ENCODE results near the gene SLC25A26.

Gene SLC25A26

DNA sequence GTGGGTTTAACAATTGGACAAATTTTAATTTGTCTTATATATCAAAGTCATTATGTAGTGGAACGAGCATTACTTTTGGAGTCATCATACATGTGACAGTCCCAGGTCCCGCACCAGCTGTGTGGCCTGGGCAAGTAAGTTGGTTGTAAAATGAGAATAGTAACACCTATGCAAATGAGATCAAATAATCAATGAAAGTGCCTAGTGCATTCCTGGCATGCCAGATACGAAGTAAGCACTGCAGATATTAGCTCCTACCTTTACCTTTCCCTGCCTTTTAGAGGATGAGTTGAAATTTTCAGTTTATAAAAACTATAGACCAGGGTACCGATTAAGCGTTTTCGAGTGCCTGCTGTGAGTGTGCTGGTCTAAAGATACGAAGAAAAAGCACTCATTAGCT, 145.9 kb downstream of the SLC25A26 start:
- Mint-ChIP-seq H3K27ac (no peak overlapping the region), H3K4me3 (no peak overlapping the region), H3K4me1 (ENCODE audit: low read depth) (no peaks in the 10 kb centered on the region), H3K36me3 (ENCODE audit: low read depth) (peaks cover 8% of the 10 kb centered on the region), H3K27me3 (no peaks in the 10 kb centered on the region), H3K9me3 (no peaks in the 10 kb centered on the region)
- intact Hi-C loops (cut with micrococcal nuclease) = no loop called here

DNA sequence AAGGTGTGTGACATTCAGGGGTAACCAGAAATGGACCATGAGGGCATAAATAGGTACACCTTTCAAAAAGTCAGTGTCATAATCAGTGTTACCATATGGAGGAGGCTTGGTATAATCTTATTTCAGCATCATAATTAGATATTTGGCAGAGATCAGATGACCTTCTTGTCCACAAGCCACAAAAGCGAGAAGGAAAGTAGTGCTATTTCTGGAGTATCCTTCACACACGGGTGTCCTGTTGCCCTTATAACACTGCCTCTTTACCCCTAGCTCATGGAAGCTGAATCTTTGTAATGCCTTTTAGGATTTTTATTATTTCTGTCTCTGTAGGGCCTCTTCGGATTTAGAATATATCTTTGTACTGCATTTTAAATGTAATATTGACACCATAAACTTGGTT, 147.2 kb downstream of the SLC25A26 start:
- H3K4me3 Mint-ChIP-seq = no peak overlapping the region
- no peaks in the 10 kb centered on the region for H3K4me1 Mint-ChIP-seq (ENCODE audit: low read depth)
- H3K36me3 Mint-ChIP-seq (ENCODE audit: low read depth) = peaks cover 8% of the 10 kb centered on the region
- H3K27ac Mint-ChIP-seq = no peak overlapping the region
- no peaks in the 10 kb centered on the region for H3K9me3 Mint-ChIP-seq
- intact Hi-C loops (cut with micrococcal nuclease) = no loop called here
- H3K27me3 Mint-ChIP-seq = no peaks in the 10 kb centered on the region

DNA sequence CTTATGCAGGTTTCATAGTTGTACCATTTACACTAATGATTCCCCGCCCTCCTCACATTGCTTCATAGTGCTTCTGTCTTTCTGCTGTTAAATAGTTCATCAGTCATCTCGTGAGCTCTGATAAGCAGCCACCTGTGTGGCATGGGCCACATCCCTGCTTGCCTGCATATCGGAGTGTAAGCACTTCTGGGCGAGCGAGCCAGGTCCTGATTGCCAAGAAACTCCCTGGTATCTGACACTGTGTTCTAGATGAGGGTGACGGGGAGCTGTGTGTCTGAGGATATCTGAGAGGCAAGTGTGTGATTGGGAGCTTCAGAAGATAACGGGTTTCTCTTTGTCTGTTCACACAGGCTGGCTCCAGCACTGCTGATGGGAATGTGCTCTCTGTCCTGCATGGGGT, 149.4 kb downstream of the SLC25A26 start:
- H3K4me3 Mint-ChIP-seq = no peak overlapping the region
- peaks cover 13% of the 10 kb centered on the region for H3K36me3 Mint-ChIP-seq (ENCODE audit: low read depth)
- intact Hi-C loops (cut with micrococcal nuclease) = no loop called here
- H3K27ac Mint-ChIP-seq = no peak overlapping the region
- H3K4me1 Mint-ChIP-seq (ENCODE audit: low read depth) = no peaks in the 10 kb centered on the region
- H3K9me3 Mint-ChIP-seq = no peaks in the 10 kb centered on the region
- no peaks in the 10 kb centered on the region for H3K27me3 Mint-ChIP-seq

DNA sequence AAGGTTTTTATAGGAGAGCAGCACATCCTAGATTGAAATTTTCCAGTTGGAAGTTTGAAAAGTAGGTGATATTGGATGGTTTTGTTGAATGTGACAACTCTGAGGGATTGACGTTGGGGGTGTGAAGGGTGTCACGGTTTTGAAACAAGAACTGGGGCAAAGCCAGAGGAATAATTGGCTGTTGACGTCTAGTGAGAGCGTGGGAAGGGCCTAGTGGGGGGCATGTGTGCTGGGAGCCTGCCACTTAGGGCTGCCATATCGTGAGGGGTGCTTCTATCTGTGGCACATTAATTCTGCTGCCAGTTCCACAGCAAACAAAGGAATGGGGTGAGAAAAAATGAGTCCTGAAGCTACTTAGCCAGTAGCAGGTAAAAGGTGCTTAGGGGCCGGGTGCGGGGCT, 150.6 kb downstream of the SLC25A26 start:
- Mint-ChIP-seq H3K27ac (no peak overlapping the region), H3K4me3 (no peak overlapping the region), H3K9me3 (no peaks in the 10 kb centered on the region), H3K4me1 (ENCODE audit: low read depth) (no peaks in the 10 kb centered on the region), H3K36me3 (ENCODE audit: low read depth) (peaks cover 22% of the 10 kb centered on the region), H3K27me3 (no peaks in the 10 kb centered on the region)
- intact Hi-C loops (cut with micrococcal nuclease) = no loop called here

DNA sequence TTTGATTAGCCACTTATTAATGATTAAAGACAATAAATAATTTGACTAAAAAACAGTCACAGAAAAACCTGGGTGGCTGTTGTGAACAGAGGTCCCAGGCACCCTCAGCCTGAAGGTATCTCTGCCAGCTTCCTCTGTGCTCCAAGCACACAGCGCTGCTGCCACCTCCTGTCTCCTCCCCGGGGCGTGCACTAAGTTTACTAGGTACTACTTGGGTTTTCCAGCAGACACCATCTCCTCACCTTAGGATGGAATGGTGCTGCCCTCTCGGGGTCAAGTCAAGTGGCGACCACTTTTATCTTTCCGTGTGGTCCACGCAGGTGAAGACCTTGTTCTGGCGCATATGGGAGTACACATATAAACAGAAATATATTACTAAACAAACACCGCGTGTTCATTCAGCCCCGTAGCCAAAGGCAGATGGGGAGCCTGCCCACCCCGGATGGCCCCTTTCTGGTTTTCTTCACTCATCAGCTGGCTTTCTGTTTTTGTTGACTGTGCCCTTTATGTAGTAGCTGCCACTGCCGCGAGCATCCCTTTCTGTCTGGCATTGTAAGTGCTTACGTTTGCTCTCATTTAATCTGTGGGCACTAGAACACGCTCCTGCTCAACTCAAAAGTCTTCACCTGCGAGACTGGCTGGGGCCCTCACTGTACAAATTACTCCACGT, 152.0 kb downstream of the SLC25A26 start:
- Mint-ChIP-seq H3K4me1 (ENCODE audit: low read depth) (no peaks in the 10 kb centered on the region), H3K36me3 (ENCODE audit: low read depth) (peaks cover 36% of the 10 kb centered on the region), H3K27me3 (no peaks in the 10 kb centered on the region), H3K9me3 (no peaks in the 10 kb centered on the region), H3K27ac (no peak overlapping the region), H3K4me3 (no peak overlapping the region)
- intact Hi-C loops (cut with micrococcal nuclease) = no loop called here

DNA sequence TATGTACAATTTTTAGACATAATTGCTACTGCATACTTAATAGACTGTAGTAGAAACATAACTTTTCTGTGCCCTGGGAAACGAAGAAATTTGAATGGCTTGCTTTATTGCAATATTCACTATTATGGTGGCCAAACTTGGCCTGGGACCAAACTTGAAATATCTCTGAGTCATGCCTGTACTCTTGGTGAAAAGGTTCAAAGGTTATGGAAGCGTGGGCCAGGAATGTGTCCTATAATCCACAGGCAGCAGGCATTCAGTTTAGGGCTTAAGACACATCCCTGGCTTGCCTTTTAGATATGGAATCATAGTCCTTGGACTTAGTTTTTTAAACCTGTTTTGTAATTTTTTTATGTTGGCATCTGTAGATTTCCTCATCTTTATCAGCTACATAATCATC, 155.8 kb downstream of the SLC25A26 start:
- H3K9me3 Mint-ChIP-seq = no peaks in the 10 kb centered on the region
- no peaks in the 10 kb centered on the region for H3K4me1 Mint-ChIP-seq (ENCODE audit: low read depth)
- no peak overlapping the region for H3K27ac Mint-ChIP-seq
- intact Hi-C loops (cut with micrococcal nuclease) = no loop called here
- H3K4me3 Mint-ChIP-seq = no peak overlapping the region
- H3K27me3 Mint-ChIP-seq = no peaks in the 10 kb centered on the region
- H3K36me3 Mint-ChIP-seq (ENCODE audit: low read depth) = peaks cover 65% of the 10 kb centered on the region

DNA sequence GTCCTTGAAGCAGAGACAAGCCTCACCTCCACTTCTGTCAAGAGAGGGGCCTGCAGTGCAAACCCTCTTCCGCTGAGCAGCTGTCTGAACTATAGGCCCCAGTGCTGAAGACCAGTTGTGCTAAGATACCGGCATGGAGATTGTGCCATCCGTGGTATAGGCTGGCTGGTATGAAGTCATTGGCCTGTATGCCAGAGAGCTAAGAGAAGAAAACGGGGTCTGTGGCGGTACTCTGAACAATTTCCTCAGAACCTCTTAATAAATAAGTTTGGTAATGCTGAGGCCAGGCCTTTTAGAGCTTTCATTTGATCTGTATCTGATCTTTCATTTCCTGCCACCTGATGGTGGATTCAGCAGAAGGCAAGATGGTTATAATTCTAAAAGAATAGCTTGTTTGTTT, 157.0 kb downstream of the SLC25A26 start:
- H3K27me3 Mint-ChIP-seq = no peaks in the 10 kb centered on the region
- no peaks in the 10 kb centered on the region for H3K9me3 Mint-ChIP-seq
- H3K36me3 Mint-ChIP-seq (ENCODE audit: low read depth) = peaks cover 78% of the 10 kb centered on the region
- no peak overlapping the region for H3K27ac Mint-ChIP-seq
- intact Hi-C loops (cut with micrococcal nuclease) = no loop called here
- H3K4me1 Mint-ChIP-seq (ENCODE audit: low read depth) = no peaks in the 10 kb centered on the region
- no peak overlapping the region for H3K4me3 Mint-ChIP-seq

DNA sequence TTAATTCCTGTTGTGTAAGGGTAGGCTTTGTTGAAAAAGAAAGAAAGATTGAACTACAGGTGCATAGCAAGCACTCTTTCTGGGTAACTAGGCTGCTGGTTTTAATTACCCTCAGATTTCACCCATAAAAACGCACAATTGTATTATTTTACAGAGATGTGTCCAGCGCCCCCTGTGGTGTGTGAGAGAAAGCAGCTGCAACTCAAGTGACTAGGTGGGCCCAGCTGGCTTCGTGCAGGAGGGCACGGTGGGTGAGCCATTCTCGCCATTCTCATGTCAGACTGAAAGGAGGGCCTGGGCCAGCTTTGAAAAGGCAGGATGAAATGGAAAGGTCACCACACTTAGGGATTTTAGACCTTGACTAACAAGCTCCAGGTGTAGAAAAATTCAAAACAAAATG, 157.5 kb downstream of the SLC25A26 start:
- Mint-ChIP-seq H3K4me3 (no peak overlapping the region), H3K27ac (no peak overlapping the region), H3K9me3 (no peaks in the 10 kb centered on the region), H3K36me3 (ENCODE audit: low read depth) (peaks cover 82% of the 10 kb centered on the region), H3K27me3 (no peaks in the 10 kb centered on the region), H3K4me1 (ENCODE audit: low read depth) (no peaks in the 10 kb centered on the region)
- intact Hi-C loops (cut with micrococcal nuclease) = no loop called here

DNA sequence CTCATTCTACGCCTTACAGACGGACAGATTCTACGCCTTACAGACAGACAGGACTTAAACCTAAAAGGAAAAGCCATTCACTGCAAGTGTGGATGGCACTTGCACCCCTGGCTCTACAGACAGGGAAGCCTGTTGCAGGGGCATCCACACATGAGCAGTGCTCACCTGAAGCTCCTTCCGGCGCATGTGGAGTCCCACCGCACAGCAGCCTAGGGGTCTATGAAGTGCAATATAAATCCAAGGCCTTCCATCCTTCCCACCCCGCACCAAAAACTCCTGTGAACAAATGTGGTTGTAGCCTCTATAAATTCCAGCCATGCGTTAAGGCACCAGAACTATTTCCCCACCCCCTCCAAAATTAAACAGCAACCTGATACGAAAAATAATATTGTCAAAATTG, 158.8 kb downstream of the SLC25A26 start:
- Mint-ChIP-seq H3K27me3 (no peaks in the 10 kb centered on the region), H3K27ac (no peak overlapping the region), H3K4me3 (no peak overlapping the region), H3K9me3 (no peaks in the 10 kb centered on the region), H3K4me1 (ENCODE audit: low read depth) (no peaks in the 10 kb centered on the region), H3K36me3 (ENCODE audit: low read depth) (peaks cover 90% of the 10 kb centered on the region)
- intact Hi-C loops (cut with micrococcal nuclease) = no loop called here

DNA sequence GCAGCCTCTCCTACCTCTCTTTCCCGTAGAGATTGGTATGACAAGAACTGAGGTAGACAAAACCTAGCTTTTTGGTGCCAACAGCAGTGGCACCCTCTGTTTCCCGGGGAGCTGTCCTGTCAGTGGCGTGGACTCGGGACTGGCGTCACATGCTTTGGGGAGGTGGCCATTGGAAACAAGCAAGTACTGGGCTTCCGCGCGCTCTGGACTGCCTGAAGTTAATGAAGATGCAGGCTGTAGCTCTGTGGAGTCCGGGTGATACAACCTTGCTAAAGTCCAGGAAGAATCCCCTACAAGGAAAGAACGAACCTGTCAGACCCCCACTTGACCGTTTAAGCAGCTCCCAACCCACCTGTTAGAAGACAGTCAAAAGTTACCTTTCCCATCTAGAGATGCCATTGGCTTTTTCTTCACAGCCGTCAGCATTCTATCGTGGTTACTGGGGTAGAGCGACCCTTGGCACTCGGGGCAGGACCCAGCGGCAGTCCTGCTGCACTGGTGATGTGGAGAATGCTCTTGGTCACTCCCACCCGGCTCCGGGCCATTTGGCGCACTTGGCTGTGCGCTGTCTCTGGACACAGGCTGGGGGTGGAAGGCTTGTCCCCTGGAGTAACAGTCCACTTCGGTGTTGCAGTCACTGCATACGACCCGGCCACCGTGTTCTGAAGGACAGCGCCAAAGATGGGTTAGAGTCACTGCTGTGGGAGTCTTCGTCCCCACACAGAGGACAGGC, 159.6 kb downstream of the SLC25A26 start:
- Mint-ChIP-seq H3K4me1 (ENCODE audit: low read depth) (no peaks in the 10 kb centered on the region), H3K9me3 (no peaks in the 10 kb centered on the region), H3K27me3 (no peaks in the 10 kb centered on the region), H3K27ac (no peak overlapping the region), H3K4me3 (no peak overlapping the region), H3K36me3 (ENCODE audit: low read depth) (peaks cover 98% of the 10 kb centered on the region)
- intact Hi-C loops (cut with micrococcal nuclease) = no loop called here

DNA sequence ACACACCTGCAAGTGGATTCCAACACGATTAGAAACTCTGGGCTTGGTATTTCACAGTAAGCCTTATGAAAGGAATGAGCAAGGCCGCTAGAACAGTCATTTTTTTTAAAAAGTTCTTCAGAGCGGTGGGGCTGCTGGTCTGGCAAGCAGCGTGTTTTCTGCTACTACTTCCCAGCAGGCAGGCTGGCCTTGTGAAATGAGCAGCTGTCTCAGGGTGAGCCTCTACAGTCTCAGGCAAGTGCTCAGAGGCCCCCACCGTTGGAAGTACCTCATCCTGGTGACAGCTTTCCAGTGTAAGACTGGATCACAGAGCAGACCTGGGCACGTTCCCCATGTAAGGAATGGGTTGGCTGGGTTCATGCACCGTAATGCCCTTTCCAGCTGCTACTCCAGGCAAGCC, 160.8 kb downstream of the SLC25A26 start:
- no peaks in the 10 kb centered on the region for H3K9me3 Mint-ChIP-seq
- H3K4me1 Mint-ChIP-seq (ENCODE audit: low read depth) = no peaks in the 10 kb centered on the region
- no peak overlapping the region for H3K4me3 Mint-ChIP-seq
- H3K36me3 Mint-ChIP-seq (ENCODE audit: low read depth) = peaks cover 100% of the 10 kb centered on the region
- H3K27ac Mint-ChIP-seq = no peak overlapping the region
- no peaks in the 10 kb centered on the region for H3K27me3 Mint-ChIP-seq
- intact Hi-C loops (cut with micrococcal nuclease) = no loop called here

DNA sequence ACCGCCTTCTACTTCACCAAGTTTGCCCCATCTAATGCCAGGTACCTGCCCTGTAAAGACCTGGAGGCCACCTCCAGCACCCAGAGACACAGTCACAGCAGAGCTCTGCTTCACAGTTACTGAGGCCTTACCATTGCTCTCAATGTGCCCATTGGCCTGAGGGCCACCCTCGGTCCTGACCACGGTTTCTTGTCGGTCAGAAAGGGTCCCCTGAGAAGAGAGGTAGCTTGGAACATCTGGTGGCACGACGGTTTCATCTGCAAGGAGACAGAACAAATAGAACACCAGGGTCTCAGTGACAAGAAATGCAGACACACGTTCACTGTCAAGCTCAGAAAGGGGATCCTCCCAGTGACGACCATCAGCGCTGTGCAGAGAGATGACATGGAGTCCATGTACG, 161.3 kb downstream of the SLC25A26 start:
- Mint-ChIP-seq H3K27me3 (no peaks in the 10 kb centered on the region), H3K9me3 (no peaks in the 10 kb centered on the region), H3K36me3 (ENCODE audit: low read depth) (peaks cover 96% of the 10 kb centered on the region), H3K27ac (no peak overlapping the region), H3K4me3 (no peak overlapping the region), H3K4me1 (ENCODE audit: low read depth) (no peaks in the 10 kb centered on the region)
- intact Hi-C loops (cut with micrococcal nuclease) = no loop called here

DNA sequence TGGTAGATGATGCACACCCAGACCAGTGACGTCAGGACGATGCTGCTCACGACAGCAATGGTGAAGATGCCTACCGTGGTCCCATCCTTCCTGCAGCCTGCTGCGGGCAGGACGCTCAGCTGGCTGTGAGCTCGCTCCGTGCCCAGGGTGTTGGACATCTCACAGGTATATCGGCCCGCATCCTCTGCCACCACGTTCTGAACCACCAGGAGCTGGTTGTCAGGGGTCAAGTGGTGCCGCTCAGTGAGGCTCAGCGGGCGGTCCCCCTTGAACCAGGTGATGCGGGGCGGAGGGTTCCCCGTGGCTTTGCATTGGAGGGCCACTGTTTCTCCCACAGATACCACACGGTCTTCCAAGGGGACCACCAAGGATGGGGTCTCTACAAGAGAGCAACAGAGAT, 162.2 kb downstream of the SLC25A26 start:
- Mint-ChIP-seq H3K4me1 (ENCODE audit: low read depth) (no peaks in the 10 kb centered on the region), H3K36me3 (ENCODE audit: low read depth) (peaks cover 87% of the 10 kb centered on the region), H3K4me3 (no peak overlapping the region), H3K9me3 (no peaks in the 10 kb centered on the region), H3K27ac (no peak overlapping the region), H3K27me3 (no peaks in the 10 kb centered on the region)
- intact Hi-C loops (cut with micrococcal nuclease) = no loop called here

DNA sequence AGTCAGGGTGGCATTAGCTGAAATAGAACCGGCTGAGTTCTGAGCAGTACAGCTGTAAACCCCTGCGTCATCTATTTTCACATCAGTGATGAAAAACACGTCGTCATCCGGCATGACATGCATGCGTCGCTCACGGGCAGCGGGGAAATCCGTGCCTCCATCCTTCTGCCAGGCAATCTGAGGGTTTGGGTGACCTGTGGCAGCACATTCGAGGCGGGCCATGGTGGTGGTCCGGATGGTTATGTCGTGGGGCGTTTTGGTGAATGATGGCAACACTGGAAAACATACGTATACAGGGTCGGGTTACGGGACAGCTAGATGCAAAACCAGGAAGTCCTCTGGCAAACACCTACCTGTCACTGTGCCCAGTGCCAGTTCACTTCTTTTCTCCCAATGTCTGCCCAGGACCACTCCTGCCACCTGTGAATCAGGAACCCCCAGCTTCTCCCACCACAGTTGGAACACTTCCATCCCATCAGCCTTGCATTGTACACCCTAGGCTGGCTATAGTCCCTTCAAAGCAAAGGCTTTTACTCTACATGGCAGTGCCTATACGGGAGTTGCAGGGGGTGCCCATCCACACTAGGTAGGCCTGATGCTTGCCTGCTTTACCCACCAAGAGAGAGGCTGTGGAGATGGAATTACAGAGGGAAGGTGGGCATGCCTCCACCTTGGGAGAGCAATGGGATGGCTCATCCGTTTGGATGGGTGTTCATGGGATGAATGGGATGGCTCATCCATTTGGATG, 163.4 kb downstream of the SLC25A26 start:
- Mint-ChIP-seq H3K4me3 (no peak overlapping the region), H3K4me1 (ENCODE audit: low read depth) (no peaks in the 10 kb centered on the region), H3K27me3 (no peaks in the 10 kb centered on the region), H3K36me3 (ENCODE audit: low read depth) (peaks cover 76% of the 10 kb centered on the region), H3K9me3 (no peaks in the 10 kb centered on the region), H3K27ac (no peak overlapping the region)
- intact Hi-C loops (cut with micrococcal nuclease) = no loop called here

Measured in dendritic cell treated with granulocyte-macrophage colony-stimulating factor and Interleukin-4, amounts not matched to agents 40 ng/mL and 50 ng/mL, for 4 days (primary cell).